Neural crest cell (in vitro differentiated cells): ENCODE data around the gene NRL. TPM values are rescaled to one million over a fixed set of nuclear protein-coding genes. Genes with fewer than 3 reads are reported as not detected.

Source experiments
- DNase-seq: peaks from one replicate; pipeline ENCODE4 v3.0.0; 2021; ENCODE audit warnings: low read depth, mixed read lengths, low spot score
- H3K27ac Mint-ChIP-seq: one replicate; pipeline ENCODE4 v1.8.0; 2021; ENCODE audit warnings: mild to moderate bottlenecking, mixed read lengths; ENCODE audit not compliant: unreplicated experiment
- H3K27me3 Mint-ChIP-seq: 2 replicates; pipeline ENCODE4 v1.8.0; 2021; ENCODE audit warnings: low read depth, mild to moderate bottlenecking, mixed read lengths
- H3K36me3 Mint-ChIP-seq: 2 replicates; pipeline ENCODE4 v1.8.0; 2021; ENCODE audit warnings: low read depth, mild to moderate bottlenecking, mixed read lengths
- H3K4me1 Mint-ChIP-seq: 2 replicates; pipeline ENCODE4 v1.8.0; 2021; ENCODE audit warnings: mixed read lengths
- H3K4me3 Mint-ChIP-seq: one replicate; pipeline ENCODE4 v1.8.0; 2021; ENCODE audit warnings: mild to moderate bottlenecking, mixed read lengths
- H3K9me3 Mint-ChIP-seq: 2 replicates; pipeline ENCODE4 v1.8.0; 2021; ENCODE audit warnings: mixed read lengths
- total RNA-seq: library from RNA; stranded (reverse); gene quantifications from 2 replicates; pipeline ENCODE4 v1.2.1, GENCODE V29; 2021
- TF ChIP-seq, protein P1 (sequence below): fragments of 200-600 bp; sonication (generic); conservative IDR thresholded peaks from 2 replicates; pipeline ENCODE4 v1.5.0; 2021; ENCODE audit warnings: antibody characterized with exemption, mild to moderate bottlenecking

The NRL gene
- total RNA-seq, 1 donor from 2014 or later: 1.2 TPM

DNA sequence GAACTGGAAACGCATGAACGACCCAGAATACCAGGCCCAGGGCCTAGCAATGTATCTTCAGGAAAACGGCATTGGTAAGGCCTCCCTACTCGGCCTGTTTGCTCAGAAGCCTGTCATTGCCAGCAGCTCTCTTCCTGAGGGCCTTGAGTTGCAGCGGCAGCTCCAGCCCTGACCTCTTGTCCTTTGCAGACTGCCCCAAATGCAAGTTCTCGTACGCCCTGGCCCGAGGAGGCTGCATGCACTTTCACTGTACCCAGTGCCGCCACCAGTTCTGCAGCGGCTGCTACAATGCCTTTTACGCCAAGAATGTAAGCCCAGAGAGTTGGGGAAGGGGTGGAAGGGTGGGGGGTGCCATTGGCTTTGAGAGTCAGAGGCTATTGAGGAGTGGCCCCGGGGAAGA, 42.6 kb upstream of the NRL start:
- TF ChIP-seq, protein P1, sequence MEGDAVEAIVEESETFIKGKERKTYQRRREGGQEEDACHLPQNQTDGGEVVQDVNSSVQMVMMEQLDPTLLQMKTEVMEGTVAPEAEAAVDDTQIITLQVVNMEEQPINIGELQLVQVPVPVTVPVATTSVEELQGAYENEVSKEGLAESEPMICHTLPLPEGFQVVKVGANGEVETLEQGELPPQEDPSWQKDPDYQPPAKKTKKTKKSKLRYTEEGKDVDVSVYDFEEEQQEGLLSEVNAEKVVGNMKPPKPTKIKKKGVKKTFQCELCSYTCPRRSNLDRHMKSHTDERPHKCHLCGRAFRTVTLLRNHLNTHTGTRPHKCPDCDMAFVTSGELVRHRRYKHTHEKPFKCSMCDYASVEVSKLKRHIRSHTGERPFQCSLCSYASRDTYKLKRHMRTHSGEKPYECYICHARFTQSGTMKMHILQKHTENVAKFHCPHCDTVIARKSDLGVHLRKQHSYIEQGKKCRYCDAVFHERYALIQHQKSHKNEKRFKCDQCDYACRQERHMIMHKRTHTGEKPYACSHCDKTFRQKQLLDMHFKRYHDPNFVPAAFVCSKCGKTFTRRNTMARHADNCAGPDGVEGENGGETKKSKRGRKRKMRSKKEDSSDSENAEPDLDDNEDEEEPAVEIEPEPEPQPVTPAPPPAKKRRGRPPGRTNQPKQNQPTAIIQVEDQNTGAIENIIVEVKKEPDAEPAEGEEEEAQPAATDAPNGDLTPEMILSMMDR: no peak
- Mint-ChIP-seq H3K9me3 (no peaks in the 10 kb centered on the region), H3K4me3 (no peak overlapping the region), H3K27me3 (no peaks in the 10 kb centered on the region), H3K4me1 (peaks cover 13% of the 10 kb centered on the region), H3K27ac (peak overlapping the region; percentile 43), H3K36me3 (peaks cover 10% of the 10 kb centered on the region)
- DNase-seq: no peak

GRCh38 chr14:24156840-24157239, 42.1 kb upstream of the NRL start:
- Mint-ChIP-seq H3K9me3 (no peaks in the 10 kb centered on the region), H3K27me3 (no peaks in the 10 kb centered on the region), H3K27ac (no peak overlapping the region), H3K4me3 (no peak overlapping the region), H3K36me3 (peaks cover 10% of the 10 kb centered on the region), H3K4me1 (peaks cover 11% of the 10 kb centered on the region)
- DNase-seq: no peak
- TF ChIP-seq, protein P1: no peak

DNA sequence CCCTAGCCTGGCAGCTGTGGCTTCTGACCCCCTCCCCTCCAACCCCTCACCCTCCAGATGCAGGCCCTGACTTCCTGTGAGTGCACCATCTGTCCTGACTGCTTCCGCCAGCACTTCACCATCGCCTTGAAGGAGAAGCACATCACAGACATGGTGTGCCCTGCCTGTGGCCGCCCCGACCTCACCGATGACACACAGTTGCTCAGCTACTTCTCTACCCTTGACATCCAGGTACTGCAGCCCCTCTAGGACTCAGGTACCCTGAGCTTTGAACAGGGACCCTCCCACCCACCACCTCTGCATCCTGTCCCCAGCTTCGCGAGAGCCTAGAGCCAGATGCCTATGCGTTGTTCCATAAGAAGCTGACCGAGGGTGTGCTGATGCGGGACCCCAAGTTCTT, 40.4 kb upstream of the NRL start:
- Mint-ChIP-seq H3K27me3 (no peaks in the 10 kb centered on the region), H3K4me3 (no peak overlapping the region), H3K27ac (no peak overlapping the region), H3K36me3 (peaks cover 10% of the 10 kb centered on the region), H3K4me1 (no peaks in the 10 kb centered on the region), H3K9me3 (no peaks in the 10 kb centered on the region)
- TF ChIP-seq, protein P1: no peak
- no peak for DNase-seq

GRCh38 chr14:24151404-24152080, 36.8 kb upstream of the NRL start:
- Mint-ChIP-seq H3K27me3 (no peaks in the 10 kb centered on the region), H3K4me3 (peak overlapping the region; percentile 50), H3K4me1 (peaks cover 13% of the 10 kb centered on the region), H3K27ac (no peak overlapping the region), H3K36me3 (peaks cover 6% of the 10 kb centered on the region), H3K9me3 (no peaks in the 10 kb centered on the region)
- DNase-seq: no peak
- TF ChIP-seq, protein P1: no peak

DNA sequence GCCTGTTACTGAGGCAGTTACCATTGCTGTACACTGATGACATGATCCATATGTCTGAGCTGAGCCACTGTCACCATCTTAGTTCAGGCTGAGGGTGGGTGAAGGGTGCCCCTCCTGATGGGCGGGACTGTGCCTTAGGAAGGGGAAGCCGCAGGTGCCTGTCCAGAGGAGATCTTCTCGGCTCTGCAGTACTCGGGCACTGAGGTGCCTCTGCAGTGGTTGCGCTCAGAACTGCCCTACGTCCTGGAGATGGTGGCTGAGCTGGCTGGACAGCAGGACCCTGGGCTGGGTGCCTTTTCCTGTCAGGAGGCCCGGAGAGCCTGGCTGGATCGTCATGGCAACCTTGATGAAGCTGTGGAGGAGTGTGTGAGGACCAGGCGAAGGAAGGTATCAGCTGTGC, 36.2 kb upstream of the NRL start:
- TF ChIP-seq, protein P1: no peak
- Mint-ChIP-seq H3K9me3 (no peaks in the 10 kb centered on the region), H3K27ac (no peak overlapping the region), H3K27me3 (no peaks in the 10 kb centered on the region), H3K4me1 (peaks cover 17% of the 10 kb centered on the region), H3K36me3 (peaks cover 6% of the 10 kb centered on the region), H3K4me3 (peak overlapping the region; percentile 76)
- DNase-seq: no peak
